ENCODE measurements around the gene PACRG. TPM values are rescaled to one million over a fixed set of nuclear protein-coding genes. Genes with fewer than 3 reads are reported as not detected.

The PACRG gene
- polyA plus RNA-seq, 3 donors, result not detected

DNA sequence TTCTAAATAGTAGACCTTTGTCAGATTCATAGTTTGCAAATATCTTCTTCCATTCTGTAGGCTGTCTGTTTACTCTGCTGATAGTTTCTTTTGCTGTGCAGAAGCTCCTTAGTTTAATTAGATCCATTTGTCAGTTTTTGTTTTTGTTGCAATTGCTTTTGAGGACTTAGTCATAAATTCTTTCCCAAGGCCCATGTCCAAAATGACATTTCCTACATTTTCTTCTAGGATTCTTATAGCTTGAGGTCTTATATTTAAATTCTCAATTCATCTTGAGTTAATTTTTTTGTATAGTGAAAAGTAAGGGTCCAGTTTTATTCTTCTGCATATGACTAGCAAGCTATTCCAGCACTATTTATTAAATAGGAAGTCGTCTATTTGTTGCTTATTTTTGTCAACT is 287.0 kb downstream of the PACRG start:
- Histone ChIP-seq H3K27me3 (ENCODE audit: control insufficient read depth in 2 of 2, insufficient read depth in 2 of 2, low read length in 2 of 2) (no peaks in the 10 kb centered on the region), H2AFZ (ENCODE audit: insufficient read depth, low read depth, low read length, poor library complexity, severe bottlenecking) (no peak overlapping the region), H3K27ac (ENCODE audit: low read depth in 1 of 2, low read length in 2 of 2) (no peak overlapping the region), H3K9me3 (replicated peaks in 1 of 2; ENCODE audit: control insufficient read depth in 1 of 2, insufficient read depth in 1 of 2, low read length in 2 of 2) (peaks cover 5 to 17% of the 10 kb centered on the region in 2 donors), H3K4me3 (replicated peaks in 1 of 3; ENCODE audit: low read depth in 2 of 3, low read length in 3 of 3) (no peak overlapping the region), H3K4me1 (ENCODE audit: control insufficient read depth in 1 of 2, insufficient read depth in 2 of 2, low read length in 2 of 2) (no peaks in the 10 kb centered on the region), H3K9ac (ENCODE audit: insufficient read depth, low read length, poor library complexity, severe bottlenecking) (no peak overlapping the region), H3K79me2 (ENCODE audit: insufficient read depth, low read length) (no peaks in the 10 kb centered on the region), H3K36me3 (replicated peaks in 1 of 2; ENCODE audit: control insufficient read depth in 1 of 2, insufficient read depth in 2 of 2, low read length in 2 of 2) (no peaks in the 10 kb centered on the region), H4K20me1 (ENCODE audit: insufficient read depth, low read length) (no peaks in the 10 kb centered on the region), H3K4me2 (replicated peaks; ENCODE audit: extremely low read depth, low read length, poor library complexity, severe bottlenecking) (no peak overlapping the region)
- Mint-ChIP-seq H3K9me3 (peaks cover 0 to 11% (median 7%) of the 10 kb centered on the region in 7 donors), H3K27me3 (ENCODE audit: low read depth in 3 of 3) (no peaks in the 10 kb centered on the region), H3K27ac (no peak overlapping the region), H3K4me3 (no peak overlapping the region), H3K36me3 (no peaks in the 10 kb centered on the region), H3K4me1 (no peaks in the 10 kb centered on the region)
- WGBS (ENCODE audit: insufficient coverage), result no CpG with 5 or more reads among the region's 1 CpG
- TF ChIP-seq, protein P1, sequence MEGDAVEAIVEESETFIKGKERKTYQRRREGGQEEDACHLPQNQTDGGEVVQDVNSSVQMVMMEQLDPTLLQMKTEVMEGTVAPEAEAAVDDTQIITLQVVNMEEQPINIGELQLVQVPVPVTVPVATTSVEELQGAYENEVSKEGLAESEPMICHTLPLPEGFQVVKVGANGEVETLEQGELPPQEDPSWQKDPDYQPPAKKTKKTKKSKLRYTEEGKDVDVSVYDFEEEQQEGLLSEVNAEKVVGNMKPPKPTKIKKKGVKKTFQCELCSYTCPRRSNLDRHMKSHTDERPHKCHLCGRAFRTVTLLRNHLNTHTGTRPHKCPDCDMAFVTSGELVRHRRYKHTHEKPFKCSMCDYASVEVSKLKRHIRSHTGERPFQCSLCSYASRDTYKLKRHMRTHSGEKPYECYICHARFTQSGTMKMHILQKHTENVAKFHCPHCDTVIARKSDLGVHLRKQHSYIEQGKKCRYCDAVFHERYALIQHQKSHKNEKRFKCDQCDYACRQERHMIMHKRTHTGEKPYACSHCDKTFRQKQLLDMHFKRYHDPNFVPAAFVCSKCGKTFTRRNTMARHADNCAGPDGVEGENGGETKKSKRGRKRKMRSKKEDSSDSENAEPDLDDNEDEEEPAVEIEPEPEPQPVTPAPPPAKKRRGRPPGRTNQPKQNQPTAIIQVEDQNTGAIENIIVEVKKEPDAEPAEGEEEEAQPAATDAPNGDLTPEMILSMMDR (IDR thresholded peaks at IDR 0.05), result no peak
- intact Hi-C loops (cut with micrococcal nuclease), result no loop called here
- DNase-seq, result no peak

- H3K79me2 ChIP-seq (ENCODE audit: insufficient read depth, low read length), result no peaks in the 10 kb centered on the region
- peaks cover 5 to 25% (median 11%) of the 10 kb centered on the region in 7 donors for H3K9me3 Mint-ChIP-seq
- H2AFZ ChIP-seq (ENCODE audit: insufficient read depth, low read depth, low read length, poor library complexity, severe bottlenecking), result no peak overlapping the region
- no peaks in the 10 kb centered on the region for H3K27me3 ChIP-seq (ENCODE audit: control insufficient read depth in 2 of 2, insufficient read depth in 2 of 2, low read length in 2 of 2)
- H3K4me3 Mint-ChIP-seq, result no peak overlapping the region
- H3K4me2 ChIP-seq (replicated peaks; ENCODE audit: extremely low read depth, low read length, poor library complexity, severe bottlenecking), result no peak overlapping the region
- no peaks in the 10 kb centered on the region for H3K36me3 Mint-ChIP-seq
- no peak overlapping the region for H3K27ac Mint-ChIP-seq
- H3K9me3 ChIP-seq (replicated peaks in 1 of 2; ENCODE audit: control insufficient read depth in 1 of 2, insufficient read depth in 1 of 2, low read length in 2 of 2), result peaks cover 14 to 23% of the 10 kb centered on the region in 2 donors
- no peak for DNase-seq
- H3K36me3 ChIP-seq (replicated peaks in 1 of 2; ENCODE audit: control insufficient read depth in 1 of 2, insufficient read depth in 2 of 2, low read length in 2 of 2), result no peaks in the 10 kb centered on the region
- no peaks in the 10 kb centered on the region for H3K4me1 Mint-ChIP-seq
- H3K4me1 ChIP-seq (ENCODE audit: control insufficient read depth in 1 of 2, insufficient read depth in 2 of 2, low read length in 2 of 2), result no peaks in the 10 kb centered on the region
- no peaks in the 10 kb centered on the region for H3K27me3 Mint-ChIP-seq (ENCODE audit: low read depth in 3 of 3)
- H3K27ac ChIP-seq (ENCODE audit: low read depth in 1 of 2, low read length in 2 of 2), result no peak overlapping the region
- no peak overlapping the region for H3K9ac ChIP-seq (ENCODE audit: insufficient read depth, low read length, poor library complexity, severe bottlenecking)
- H3K4me3 ChIP-seq (replicated peaks in 1 of 3; ENCODE audit: low read depth in 2 of 3, low read length in 3 of 3), result no peak overlapping the region
- intact Hi-C loops (cut with micrococcal nuclease), result no loop called here
- H4K20me1 ChIP-seq (ENCODE audit: insufficient read depth, low read length), result no peaks in the 10 kb centered on the region
- TF ChIP-seq, protein P1 (IDR thresholded peaks at IDR 0.05), result no peak
- WGBS (ENCODE audit: insufficient coverage), result 100% methylated on average over 1 of the region's 1 CpG
Measured at GRCh38 chr6:163017801-163018200, 290.0 kb downstream of the PACRG start.
